HG03175 (cell line): ENCODE results near the gene ANKRD10.
A peak's percentile ranks its signal among the peaks of the same experiment; 100 is the strongest.
"Not testable (repeated sequence)": the region's sequence is repeated elsewhere in the genome, so short reads cannot be mapped to it uniquely, and the experiment has no call there.

Experiments used
- ATAC-seq: cut with Tn5 transposase; IDR thresholded peaks from one replicate; pipeline ENCODE4 v1.9.1; 2021; ENCODE audit warnings: mild to moderate bottlenecking, moderate library complexity; ENCODE audit not compliant: unreplicated experiment

The ANKRD10 gene

GRCh38 chr13:110915057-110915873 is at the start of gene ANKRD10:
ANKRD10 (minus strand) TSS chr13:110915069; CDS start chr13:110914934, 135 bp downstream.
- peak; percentile 76 for ATAC-seq

GRCh38 chr13:110964229-110965037 is 49.6 kb upstream of the ANKRD10 start:
- ATAC-seq: no peak

- ATAC-seq: no peak
Observed at GRCh38 chr13:110963554-110963970, 48.7 kb upstream of the ANKRD10 start.

- no peak for ATAC-seq
Observed at GRCh38 chr13:110961959-110962358, 47.1 kb upstream of the ANKRD10 start.

- ATAC-seq: no peak
Observed at GRCh38 chr13:110960204-110960603, 45.3 kb upstream of the ANKRD10 start.

GRCh38 chr13:110957931-110958330 is 43.1 kb upstream of the ANKRD10 start:
- no peak for ATAC-seq

GRCh38 chr13:110957181-110957884 is 42.5 kb upstream of the ANKRD10 start:
- ATAC-seq: no peak

- not testable (repeated sequence) for ATAC-seq
Observed at GRCh38 chr13:110956216-110956615, 41.3 kb upstream of the ANKRD10 start.

- ATAC-seq: not testable (repeated sequence)
Observed at GRCh38 chr13:110955608-110956007, 40.7 kb upstream of the ANKRD10 start.

- ATAC-seq: peak; percentile 49
Observed at GRCh38 chr13:110955072-110955503, 40.2 kb upstream of the ANKRD10 start.

GRCh38 chr13:110954533-110954920 is 39.7 kb upstream of the ANKRD10 start:
- not testable (repeated sequence) for ATAC-seq

GRCh38 chr13:110953833-110954532 is 39.1 kb upstream of the ANKRD10 start:
- no peak for ATAC-seq

- no peak for ATAC-seq
Observed at GRCh38 chr13:110953416-110953815, 38.5 kb upstream of the ANKRD10 start.

- not testable (repeated sequence) for ATAC-seq
Observed at GRCh38 chr13:110952135-110952534, 37.3 kb upstream of the ANKRD10 start.

- no peak for ATAC-seq
Observed at GRCh38 chr13:110950819-110951570, 36.1 kb upstream of the ANKRD10 start.

GRCh38 chr13:110950356-110950755 is 35.5 kb upstream of the ANKRD10 start:
- ATAC-seq: no peak

- ATAC-seq: no peak
Observed at GRCh38 chr13:110949628-110950027, 34.8 kb upstream of the ANKRD10 start.

GRCh38 chr13:110949116-110949515 is 34.2 kb upstream of the ANKRD10 start:
- ATAC-seq: no peak

GRCh38 chr13:110947338-110947737 is 32.5 kb upstream of the ANKRD10 start:
- not testable (repeated sequence) for ATAC-seq
